GM18951 (cell line): ENCODE measurements around the gene GABBR1.

ENCODE experiments used
- POLR2A ChIP-seq: IDR thresholded peaks from 4 replicates; pipeline ENCODE4 v1.6.1; 2011; ENCODE audit warnings: mild to moderate bottlenecking; ENCODE audit not compliant: insufficient read length, insufficient read depth; ENCODE audit errors: extremely low read depth
- in situ Hi-C: fragments of 300-500 bp; cut with MboI; formaldehyde crosslinking; loops from one replicate; pipeline ENCODE4 v1.12.0; 2022; ENCODE audit warnings: low sequenced_read_pairs, mixed read lengths, inconsistent platforms; ENCODE audit not compliant: unreplicated experiment

GABBR1 gene

DNA sequence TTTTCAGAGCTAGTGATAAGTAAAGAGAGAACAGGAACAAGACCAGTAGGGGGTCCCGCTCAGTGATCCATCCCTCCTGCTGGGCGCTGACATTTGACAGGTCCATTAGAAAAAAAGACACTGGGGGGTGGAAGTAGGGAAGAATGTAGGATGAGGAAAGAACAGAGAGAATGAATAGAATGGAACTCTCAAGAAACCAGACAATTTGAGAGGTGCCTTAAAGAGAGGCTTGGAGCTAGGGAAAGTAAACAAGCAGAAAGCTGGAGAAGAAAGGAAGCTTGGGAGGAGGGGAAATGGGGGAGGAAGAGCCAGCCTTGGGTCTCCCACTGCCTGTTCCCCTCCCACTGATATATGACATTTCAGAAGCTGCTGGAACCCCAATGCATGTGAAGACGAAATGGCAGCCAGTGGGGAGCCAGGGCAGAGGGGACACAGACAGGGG lies 8.4 kb downstream of the GABBR1 start:
- in situ Hi-C loops = no loop called here
- TF ChIP-seq POLR2A = no peak

DNA sequence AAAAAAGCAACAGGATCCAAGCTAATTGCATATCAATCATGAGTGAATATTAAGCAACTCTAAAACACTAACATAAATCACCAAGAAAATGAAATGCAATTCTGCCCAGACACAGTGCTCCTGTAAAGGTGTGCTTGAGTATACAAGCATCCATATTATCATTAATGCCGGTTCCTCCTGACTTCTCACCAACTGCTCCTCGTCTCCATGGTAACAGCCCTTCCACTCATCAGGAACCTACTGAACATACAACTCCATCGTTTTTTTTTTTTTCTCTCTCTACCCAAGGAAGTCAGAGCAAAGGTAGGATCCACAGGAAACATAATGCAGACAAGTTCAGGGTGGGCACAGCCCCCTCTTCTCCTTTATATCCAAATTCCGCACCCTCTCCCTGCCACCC lies 12.4 kb downstream of the GABBR1 start:
- in situ Hi-C loops = no loop called here
- no peak for TF ChIP-seq POLR2A

DNA sequence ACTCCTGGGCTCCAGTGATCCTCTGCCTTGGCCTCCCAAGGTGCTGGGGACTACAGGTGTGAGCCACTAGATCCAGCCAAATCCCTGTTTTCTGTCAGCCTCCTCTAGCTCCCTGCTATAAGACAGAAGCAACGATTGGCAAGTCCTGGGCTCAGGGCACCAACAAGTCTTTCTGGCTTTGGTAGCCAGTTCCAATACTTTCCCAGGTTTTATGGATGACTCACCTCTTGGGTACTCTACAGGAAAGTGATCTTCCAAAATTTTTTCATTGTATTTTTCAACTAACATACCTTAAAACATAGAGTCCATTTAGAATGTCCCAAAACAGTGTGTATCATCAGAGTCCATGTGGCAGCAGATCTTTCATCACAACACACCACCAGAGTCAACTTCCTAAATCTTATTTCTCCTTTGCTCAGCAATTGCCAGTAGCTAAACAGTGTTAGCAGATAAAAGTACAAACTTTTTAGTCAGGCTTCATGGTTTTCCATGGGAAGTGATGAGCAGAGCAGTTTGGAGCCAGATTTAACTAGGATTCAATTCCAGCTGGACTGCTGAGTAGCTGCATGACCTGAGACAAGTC lies 13.3 kb downstream of the GABBR1 start:
- in situ Hi-C loops = no loop called here
- TF ChIP-seq POLR2A = no peak

DNA sequence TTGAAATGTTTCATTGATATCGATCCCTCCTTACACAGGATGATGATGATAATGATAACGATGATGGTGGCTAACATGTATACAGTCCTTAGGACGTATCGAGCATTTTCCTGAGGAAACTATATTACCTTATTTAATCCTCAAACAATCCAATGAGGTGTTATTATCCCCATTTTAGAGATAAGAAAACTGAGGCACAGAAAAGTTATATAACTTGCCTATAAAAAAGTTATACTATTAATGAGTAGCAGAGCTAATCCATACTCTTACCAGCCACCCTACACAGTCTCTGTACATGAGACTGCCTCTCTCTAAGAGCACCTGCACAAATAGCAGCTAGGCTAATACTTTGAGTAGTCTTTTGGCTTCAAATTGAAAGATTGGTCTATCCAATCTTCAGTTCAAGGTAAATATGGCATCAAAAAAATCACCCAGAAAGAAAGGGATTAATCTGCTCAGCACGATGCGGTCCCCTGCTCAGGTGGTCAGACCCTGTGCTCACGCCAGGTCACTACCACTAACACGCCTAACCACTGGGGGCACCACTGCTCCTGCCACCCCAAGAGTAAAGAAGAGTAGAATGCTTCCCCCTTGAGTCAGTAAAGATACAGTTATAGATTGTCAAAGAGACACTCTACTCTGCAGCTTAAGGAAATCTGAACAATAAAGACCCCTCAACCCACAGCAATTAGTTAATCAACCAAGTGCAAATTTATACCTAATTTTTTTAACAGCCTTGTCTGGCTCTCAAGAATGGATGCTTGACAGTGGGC lies 15.0 kb downstream of the GABBR1 start:
- no peak for TF ChIP-seq POLR2A
- in situ Hi-C loops = no loop called here

DNA sequence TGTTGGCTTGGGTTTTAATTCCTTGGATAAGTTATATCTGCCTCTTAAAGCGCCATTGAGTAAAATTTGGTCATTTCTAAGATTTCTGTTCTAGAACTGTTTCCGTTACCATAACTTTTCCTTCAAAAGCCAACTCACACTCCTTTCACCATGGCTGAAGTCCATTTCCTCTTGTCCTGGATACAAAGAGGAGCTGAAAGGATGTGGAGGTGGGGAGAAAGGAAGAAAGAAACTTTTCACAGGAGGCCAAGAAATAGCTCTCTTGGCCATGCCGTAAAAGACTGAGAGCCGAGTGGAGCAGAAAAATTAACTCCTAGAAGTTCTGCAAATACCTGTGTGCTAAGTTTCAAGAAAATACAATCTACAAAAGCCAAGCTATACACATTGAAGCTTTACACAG lies 21.6 kb downstream of the GABBR1 start:
- in situ Hi-C loops = no loop called here
- TF ChIP-seq POLR2A = no peak

DNA sequence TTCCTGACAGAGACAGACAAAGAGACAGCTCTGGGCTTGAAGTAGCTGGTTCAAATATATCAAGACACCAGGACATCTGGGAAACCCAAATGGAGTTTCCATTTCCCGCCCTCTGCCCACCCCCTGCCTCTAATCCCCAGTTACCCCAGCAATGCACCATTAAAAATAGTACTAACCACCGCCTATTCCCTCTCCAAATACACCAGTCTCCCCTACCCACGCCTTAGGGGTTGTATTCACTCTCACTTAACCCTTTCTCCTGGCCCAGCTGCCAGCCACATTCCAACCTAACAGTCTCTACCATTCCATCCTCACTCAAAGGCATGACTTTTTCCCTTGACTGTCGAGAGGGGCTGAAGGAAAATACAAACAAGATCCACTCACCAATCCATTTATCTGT lies 22.4 kb downstream of the GABBR1 start:
- TF ChIP-seq POLR2A = no peak
- in situ Hi-C loops = no loop called here

DNA sequence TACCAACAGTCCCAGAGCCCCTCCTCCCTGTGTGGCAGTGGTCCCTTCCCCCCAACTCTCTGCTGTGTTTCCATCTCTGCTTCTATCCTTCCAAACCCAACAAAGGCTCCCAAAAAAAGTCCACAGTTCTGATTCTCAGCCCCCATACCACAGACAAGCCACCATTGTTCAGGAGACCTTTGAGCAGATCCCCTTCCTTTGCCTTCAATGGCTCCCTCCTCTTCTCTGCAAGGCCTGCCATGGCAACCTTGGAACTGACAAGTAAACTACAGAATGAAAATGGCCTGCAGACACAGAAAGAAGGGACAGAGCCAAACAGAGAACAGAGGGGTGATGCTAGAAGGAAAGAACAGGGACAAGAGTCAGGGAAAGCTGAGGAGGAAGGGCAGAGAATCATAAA lies 24.9 kb downstream of the GABBR1 start:
- in situ Hi-C loops = no loop called here
- no peak for TF ChIP-seq POLR2A

DNA sequence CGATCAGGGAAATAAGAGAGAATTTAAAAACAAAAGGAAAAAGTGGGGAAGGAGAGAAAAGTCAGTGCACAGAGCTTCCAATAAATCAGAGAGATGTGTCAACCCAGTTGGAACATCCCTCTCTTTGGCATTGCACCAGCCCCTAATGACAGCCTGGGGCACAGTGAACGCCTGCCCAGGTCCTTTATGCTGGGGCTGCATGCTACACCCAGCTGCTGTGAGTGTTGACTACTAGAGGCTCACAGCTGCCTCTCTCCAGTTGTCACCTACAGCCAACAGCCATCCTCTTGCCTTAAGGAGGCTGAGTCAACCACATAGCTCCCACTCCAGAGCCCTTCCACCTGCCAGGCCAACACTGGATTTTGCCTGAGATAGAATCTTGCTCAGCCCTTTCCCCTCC lies 29.1 kb downstream of the GABBR1 start:
- in situ Hi-C loops = no loop called here
- TF ChIP-seq POLR2A = no peak

DNA sequence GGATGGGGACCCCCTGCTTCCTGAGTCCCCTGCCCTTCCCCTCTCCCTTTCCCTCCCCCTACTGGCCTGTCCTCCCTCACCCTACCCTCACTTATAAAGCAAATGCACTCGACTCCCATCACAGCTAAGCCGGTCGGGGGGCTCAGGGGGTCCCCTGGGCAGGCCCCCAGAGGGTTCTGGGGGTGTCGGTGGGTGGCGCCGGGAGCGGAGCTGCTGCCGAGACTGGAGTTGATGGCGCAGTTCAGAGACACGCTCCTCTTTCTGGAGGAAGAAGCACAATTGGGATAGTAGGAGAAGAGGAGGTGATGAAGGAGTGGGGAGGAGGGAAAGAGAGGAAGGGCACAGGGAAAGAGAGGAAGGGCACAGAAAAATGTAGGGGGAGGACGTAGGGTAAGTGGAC lies 29.5 kb downstream of the GABBR1 start:
- no peak for TF ChIP-seq POLR2A
- in situ Hi-C loops = no loop called here

DNA sequence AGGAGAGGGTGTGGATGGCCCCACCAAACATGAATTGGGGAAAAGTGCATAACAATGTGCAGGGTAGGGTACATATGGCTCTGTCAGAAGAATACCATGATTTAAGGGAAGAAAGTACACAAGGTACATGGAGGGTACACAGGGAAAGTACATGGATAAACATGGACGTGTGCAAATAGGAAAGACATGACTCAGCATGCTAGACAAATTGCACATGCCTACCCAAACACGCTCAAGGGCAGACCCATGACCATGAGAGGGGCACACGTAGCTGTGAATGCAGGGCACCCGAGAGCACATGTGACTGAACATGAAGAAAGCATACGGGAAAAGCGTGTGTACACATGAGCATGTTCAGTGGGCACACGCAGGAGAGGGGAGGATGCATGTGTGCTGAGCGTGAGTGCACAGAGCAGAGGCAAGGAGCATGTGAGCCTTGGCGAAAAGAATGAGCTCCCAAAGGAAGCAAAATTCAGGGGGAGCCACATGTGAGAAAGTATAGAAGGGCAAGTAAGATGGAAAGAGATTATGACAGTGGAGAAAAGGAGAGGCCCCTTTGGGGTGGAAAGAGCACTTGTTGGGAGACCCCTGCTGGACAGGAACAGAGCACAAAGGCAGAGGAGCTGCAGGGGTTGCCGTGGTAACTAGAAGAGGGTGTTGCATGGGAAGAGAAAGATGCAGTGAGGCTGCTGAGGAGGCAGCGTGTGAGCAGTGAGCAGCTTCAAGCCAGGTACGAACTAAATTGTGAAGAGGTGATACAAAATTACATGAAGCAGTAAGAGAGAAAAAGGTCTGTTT lies 30.2 kb downstream of the GABBR1 start:
- no peak for TF ChIP-seq POLR2A
- in situ Hi-C loops = no loop called here

DNA sequence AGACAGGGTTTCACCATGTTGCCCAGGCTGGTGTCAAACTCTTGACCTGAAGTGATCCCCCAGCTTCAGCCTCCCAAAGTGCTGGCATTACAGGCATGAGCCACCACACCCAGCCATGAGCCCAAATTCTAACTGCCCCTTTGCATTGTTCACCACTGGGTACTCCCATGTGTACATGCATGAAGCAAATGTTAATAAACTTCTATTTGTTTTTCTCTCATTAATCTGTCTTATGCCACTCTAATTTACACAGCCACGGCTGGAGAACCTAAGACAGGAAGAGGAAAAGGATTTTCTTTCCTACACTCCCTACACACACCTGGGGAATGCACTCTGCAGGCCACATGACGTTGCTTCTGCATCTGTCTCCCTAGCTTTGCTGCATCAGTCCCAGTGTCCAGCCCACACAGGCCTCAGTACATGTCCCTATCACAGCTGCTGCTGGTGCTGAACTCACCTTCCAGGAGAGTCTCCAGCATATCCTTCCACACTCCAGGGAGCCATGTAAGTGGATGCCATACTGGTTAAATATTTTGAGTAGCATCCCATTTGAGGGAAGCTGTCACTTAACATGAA lies 34.7 kb downstream of the GABBR1 start:
- in situ Hi-C loops = loop anchor here (25.0 kb wide), 1 partner anchor 911 kb away; no protein-coding TSS in a partner anchor

DNA sequence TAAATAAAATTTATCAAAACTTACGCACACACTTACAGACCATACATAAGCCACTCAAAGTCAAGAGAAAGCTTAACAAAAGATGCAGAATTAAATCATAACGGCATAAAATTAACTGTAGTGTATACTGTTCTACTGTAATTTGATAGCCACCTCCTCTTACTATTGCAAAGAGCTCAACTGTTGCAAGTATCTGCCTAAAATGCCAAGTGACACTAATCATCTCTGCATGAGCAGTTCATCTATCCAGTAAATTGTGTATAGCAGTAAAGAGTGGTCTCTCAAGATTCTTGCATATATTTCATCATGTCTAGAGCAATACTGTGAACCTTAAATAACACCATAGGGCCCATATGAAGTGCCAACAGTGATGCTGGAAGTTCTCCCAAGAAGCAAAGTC lies 35.8 kb downstream of the GABBR1 start:
- no peak for TF ChIP-seq POLR2A
- in situ Hi-C loops = loop anchor here (25.0 kb wide), 1 partner anchor 910 kb away; no protein-coding TSS in a partner anchor

More for the DNA sequence above, 34.7 kb downstream of the GABBR1 start:
- no peak for TF ChIP-seq POLR2A

DNA sequence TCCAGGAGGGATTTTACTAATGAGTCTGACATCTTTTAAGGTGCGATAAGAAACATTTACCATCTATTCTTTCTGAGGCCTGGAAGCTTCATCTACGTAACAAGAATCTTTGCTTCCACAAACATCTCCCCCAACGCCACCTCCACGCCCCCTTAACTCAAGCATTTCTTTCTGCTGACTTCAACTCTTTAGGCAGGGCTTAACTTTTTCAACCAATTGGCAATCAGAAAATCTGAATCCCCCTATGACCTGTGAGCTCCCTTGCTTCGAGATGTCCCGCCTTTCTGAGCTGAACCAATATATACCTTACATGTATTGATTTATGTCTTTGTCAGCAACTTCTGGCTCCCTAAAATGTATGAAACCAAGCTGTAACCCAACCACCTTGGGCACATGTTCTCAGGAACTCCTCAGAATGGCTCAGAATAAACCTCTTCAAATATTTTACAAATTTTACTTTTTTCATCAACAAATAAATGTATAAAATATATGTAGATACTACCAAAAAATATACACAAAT lies 36.5 kb downstream of the GABBR1 start:
- in situ Hi-C loops = loop anchor here (25.0 kb wide), 1 partner anchor 909 kb away; no protein-coding TSS in a partner anchor
- TF ChIP-seq POLR2A = no peak
